Progenitor cell of endocrine pancreas (in vitro differentiated cells): ENCODE data around the gene LCN10. TPM values are rescaled to one million over a fixed set of nuclear protein-coding genes. Genes with fewer than 3 reads are reported as not detected.
A peak's percentile ranks its signal among the peaks of the same experiment; 100 is the strongest.

Experiments
- DNase-seq: peaks from one replicate; pipeline ENCODE4 v3.0.0; 2021; ENCODE audit warnings: low spot score; ENCODE audit not compliant: unreplicated experiment
- H3K27ac Mint-ChIP-seq: 2 replicates; pipeline ENCODE4 v1.8.0; 2021; ENCODE audit warnings: mild to moderate bottlenecking, moderate library complexity, mixed read lengths
- H3K27me3 Mint-ChIP-seq: 2 replicates; pipeline ENCODE4 v1.8.0; 2021; ENCODE audit warnings: mixed read lengths
- H3K36me3 Mint-ChIP-seq: 2 replicates; pipeline ENCODE4 v1.8.0; 2022; ENCODE audit warnings: mixed read lengths; ENCODE audit not compliant: insufficient read depth
- H3K4me1 Mint-ChIP-seq: 2 replicates; pipeline ENCODE4 v1.8.0; 2021; ENCODE audit warnings: low read depth, mixed read lengths
- H3K4me3 Mint-ChIP-seq: 2 replicates; pipeline ENCODE4 v1.8.0; 2021; ENCODE audit warnings: low read depth, mild to moderate bottlenecking, moderate library complexity, mixed read lengths
- H3K9me3 Mint-ChIP-seq: 2 replicates; pipeline ENCODE4 v1.8.0; 2021; ENCODE audit warnings: low read depth, mixed read lengths
- CTCF ChIP-seq: fragments of 200-600 bp; sonication (generic); IDR thresholded peaks from one replicate; pipeline ENCODE4 v1.5.0; 2021; ENCODE audit warnings: antibody characterized with exemption, mild to moderate bottlenecking; ENCODE audit not compliant: unreplicated experiment
- total RNA-seq: library from RNA; stranded (reverse); gene quantifications from 2 replicates; pipeline ENCODE4 v1.2.1, GENCODE V29; 2021

LCN10 gene
- total RNA-seq, 1 donor from 2014 or later = not detected

- Mint-ChIP-seq H3K4me3 (no peak overlapping the region), H3K4me1 (peaks cover 28% of the 10 kb centered on the region), H3K36me3 (no peaks in the 10 kb centered on the region), H3K9me3 (no peaks in the 10 kb centered on the region), H3K27me3 (peaks cover 4% of the 10 kb centered on the region), H3K27ac (no peak overlapping the region)
- DNase-seq = no peak
- no peak for TF ChIP-seq CTCF
Observed at GRCh38 chr9:136700959-136701667, 41.6 kb downstream of the LCN10 start.

GRCh38 chr9:136700304-136700703 is 42.4 kb downstream of the LCN10 start:
- Mint-ChIP-seq H3K36me3 (no peaks in the 10 kb centered on the region), H3K9me3 (no peaks in the 10 kb centered on the region), H3K4me3 (no peak overlapping the region), H3K4me1 (peaks cover 28% of the 10 kb centered on the region), H3K27ac (no peak overlapping the region), H3K27me3 (no peaks in the 10 kb centered on the region)
- no peak for DNase-seq
- no peak for TF ChIP-seq CTCF

GRCh38 chr9:136698635-136699246 is 44.0 kb downstream of the LCN10 start:
- no peak for DNase-seq
- H3K36me3 Mint-ChIP-seq = no peaks in the 10 kb centered on the region
- H3K4me1 Mint-ChIP-seq = peaks cover 28% of the 10 kb centered on the region
- H3K27me3 Mint-ChIP-seq = no peaks in the 10 kb centered on the region
- H3K4me3 Mint-ChIP-seq = peak overlapping the region; percentile 36
- no peak for TF ChIP-seq CTCF
- peak overlapping the region; percentile 82 for H3K27ac Mint-ChIP-seq
- no peaks in the 10 kb centered on the region for H3K9me3 Mint-ChIP-seq

- H3K4me3 Mint-ChIP-seq = no peak overlapping the region
- H3K9me3 Mint-ChIP-seq = no peaks in the 10 kb centered on the region
- peaks cover 34% of the 10 kb centered on the region for H3K4me1 Mint-ChIP-seq
- no peaks in the 10 kb centered on the region for H3K36me3 Mint-ChIP-seq
- H3K27ac Mint-ChIP-seq = peak overlapping the region; percentile 78
- H3K27me3 Mint-ChIP-seq = no peaks in the 10 kb centered on the region
- TF ChIP-seq CTCF = no peak
- no peak for DNase-seq
Observed at GRCh38 chr9:136697821-136698526, 44.8 kb downstream of the LCN10 start.

DNA sequence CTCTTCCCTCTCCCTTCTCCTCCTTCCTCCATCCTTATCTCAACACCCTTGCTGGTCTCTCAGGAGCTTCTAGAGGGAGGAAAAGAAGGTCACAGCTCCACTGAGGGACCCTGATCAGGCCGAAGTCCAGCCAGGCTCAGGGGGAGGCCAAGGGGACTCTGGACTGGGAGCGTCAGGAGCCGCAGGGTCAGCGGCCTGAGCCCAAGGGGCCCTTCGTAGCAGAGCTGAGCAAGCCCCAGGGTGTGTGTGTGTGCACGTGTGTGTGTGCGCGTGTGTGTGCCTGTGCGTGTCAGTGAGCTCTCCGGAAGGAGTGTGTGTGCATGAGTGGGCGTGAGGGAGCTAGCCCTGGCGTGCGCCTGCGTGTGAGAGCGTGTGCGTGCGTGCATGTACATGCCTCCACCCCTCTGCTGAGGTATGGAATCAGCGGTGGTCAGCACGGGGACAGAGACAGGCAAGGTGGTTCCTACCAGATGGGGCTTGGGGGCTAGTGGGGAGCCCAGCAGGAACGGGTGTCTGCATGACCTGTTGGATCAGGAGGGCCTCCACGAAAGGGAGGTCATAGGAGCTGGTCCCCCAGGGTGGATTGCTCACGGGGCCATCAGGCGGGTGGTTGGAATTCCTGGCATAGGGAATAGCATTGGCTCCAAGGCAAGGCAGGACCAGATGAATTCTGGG is 45.5 kb downstream of the LCN10 start:
- Mint-ChIP-seq H3K4me3 (peak overlapping the region; percentile 33), H3K4me1 (peaks cover 36% of the 10 kb centered on the region), H3K27me3 (no peaks in the 10 kb centered on the region)

More for the DNA sequence above, 45.5 kb downstream of the LCN10 start:
- no peaks in the 10 kb centered on the region for H3K36me3 Mint-ChIP-seq
- no peak for TF ChIP-seq CTCF
- H3K27ac Mint-ChIP-seq = peak overlapping the region; percentile 23
- H3K9me3 Mint-ChIP-seq = no peaks in the 10 kb centered on the region
- DNase-seq = no peak
